ENCODE results near the gene SHD.
A peak's percentile ranks its signal among the peaks of the same experiment; 100 is the strongest.
"Not testable (repeated sequence)": the region's sequence is repeated elsewhere in the genome, so short reads cannot be mapped to it uniquely, and the experiment has no call there.

Gene SHD, protein sequence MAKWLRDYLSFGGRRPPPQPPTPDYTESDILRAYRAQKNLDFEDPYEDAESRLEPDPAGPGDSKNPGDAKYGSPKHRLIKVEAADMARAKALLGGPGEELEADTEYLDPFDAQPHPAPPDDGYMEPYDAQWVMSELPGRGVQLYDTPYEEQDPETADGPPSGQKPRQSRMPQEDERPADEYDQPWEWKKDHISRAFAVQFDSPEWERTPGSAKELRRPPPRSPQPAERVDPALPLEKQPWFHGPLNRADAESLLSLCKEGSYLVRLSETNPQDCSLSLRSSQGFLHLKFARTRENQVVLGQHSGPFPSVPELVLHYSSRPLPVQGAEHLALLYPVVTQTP

DNA sequence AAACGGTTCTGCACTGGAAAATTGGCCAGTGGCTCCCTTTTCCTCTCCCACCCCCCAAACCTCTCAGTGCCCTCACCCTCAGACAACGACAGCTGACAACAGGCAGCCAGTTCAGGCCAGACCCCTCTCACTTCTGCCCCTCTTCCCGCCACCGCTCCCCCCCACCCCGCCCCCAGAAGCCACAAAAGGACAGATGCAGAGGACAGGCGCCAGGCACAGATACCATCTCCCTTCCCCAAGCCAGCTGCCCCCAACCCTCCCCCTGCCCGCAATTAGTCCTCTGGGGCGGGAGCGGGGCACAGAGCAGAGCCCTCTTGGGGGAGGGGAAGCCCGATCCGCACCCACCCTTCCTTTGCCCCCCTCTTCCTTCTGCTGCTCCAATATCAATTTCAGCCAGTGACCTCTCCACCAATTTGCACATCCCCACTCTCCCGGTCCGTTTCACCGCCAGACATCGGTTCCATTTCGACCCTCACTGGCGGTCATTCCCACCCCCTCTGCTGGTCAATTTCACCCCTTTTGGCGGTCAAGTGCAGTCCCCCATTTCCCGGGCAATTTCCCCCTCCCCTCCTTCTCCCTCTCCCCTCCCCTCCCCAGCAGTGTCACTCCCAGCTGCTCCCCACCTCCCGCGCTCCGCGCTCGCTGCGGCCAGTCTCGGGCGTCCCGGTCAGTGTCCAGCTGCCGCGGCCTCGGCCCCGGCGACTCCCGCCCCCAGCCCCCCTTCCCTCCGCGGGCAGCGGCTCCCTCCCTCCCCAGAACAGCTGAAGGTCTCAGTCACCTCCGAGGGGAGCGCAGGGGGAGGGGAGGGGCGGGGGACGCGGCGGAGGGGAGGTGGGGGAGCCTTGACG, at the start of gene SHD:
TSS of gene SHD (plus strand) at position 848 of the 848 bp plus-strand sequence. CDS start 798 bp downstream, outside the sequence.
- DNase-seq: peak; percentile 41

DNA sequence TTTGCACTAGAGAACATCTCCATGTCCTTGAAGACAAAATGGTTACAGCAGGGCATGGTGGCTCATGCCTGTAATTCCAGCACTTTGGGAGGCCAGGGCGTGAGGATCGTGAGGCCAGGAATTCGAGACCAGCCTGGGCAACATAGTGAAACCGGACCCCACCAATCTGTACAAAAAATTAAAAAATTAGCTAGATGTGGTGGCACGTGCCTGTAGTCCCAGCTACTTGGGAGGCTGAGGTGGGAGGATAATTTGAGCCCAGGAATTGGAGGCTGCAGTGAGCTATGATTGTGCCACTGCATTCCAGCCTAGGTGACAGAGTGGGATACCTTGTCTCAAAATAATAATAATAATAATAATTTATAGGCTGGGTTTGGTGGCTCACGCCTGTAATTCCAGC, 48.8 kb upstream of the SHD start:
- not testable (repeated sequence) for DNase-seq

DNA sequence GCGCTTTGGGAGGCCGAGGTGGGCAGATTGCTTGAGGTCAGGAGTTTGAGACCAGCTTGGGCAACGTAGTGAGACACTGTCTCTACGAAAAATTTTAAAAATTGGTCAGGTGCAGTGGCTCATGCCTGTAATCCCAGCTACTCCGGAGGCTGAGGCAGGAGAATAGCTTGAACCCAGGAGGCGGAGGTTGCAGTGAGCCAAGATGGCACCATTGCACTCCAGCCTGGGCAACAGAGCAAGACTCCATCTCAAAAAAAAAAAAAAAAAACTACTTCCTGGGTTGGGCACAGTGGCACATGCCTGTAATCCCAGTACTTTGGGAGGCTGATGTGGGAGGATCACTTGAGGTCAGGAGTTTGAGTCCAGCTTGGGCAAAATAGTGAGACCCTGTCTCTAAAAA, 47.5 kb upstream of the SHD start:
- not testable (repeated sequence) for DNase-seq

DNA sequence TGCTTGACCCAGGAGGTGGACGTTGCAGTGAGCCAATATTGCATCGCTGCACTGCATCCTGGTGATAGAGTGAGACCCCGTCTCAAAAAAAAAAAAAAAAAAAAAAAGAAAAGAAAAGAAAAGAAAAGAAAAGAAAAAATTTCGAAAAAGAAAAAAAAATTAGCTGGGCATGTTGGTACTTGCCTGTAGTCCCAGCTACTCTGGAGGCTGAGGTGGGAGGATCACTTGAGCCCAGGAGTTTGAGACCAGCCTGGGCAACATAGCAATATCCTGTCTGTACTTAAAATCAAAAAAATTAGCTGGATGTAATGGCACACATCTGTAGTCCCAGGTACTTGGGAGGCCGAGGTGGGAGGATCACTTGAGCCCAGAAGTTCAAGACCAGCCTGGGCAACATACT, 46.9 kb upstream of the SHD start:
- not testable (repeated sequence) for DNase-seq

DNA sequence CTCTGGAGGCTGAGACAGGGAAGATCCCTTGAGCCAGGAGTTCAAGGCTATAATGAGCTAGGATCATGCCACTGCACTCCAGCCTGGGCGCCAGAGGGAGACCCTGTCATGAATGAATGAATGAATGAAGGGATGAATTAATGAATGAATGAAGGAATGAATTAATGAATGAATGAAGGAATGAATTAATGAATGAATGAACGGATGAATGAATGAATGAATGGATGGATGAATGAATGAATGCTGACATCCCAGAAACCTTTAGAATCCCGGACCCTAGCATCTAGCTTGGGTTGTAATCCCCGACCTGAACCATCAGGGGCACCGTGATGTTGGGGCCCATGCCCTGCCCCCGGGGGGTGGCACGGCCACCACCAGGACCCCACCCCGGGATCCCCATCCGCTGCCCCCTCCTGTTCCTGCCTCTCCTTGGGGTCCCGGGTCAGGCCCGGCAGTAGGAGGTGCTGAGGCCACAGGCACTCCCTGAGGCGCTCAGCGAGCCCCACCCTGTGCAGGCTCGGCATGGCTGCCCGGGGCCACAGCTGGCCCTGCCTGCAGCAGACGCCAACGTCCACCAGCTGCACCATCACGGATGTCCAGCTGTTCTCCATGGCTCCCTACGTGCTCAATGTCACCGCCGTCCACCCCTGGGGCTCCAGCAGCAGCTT, 46.3 kb upstream of the SHD start:
- no peak for DNase-seq

DNA sequence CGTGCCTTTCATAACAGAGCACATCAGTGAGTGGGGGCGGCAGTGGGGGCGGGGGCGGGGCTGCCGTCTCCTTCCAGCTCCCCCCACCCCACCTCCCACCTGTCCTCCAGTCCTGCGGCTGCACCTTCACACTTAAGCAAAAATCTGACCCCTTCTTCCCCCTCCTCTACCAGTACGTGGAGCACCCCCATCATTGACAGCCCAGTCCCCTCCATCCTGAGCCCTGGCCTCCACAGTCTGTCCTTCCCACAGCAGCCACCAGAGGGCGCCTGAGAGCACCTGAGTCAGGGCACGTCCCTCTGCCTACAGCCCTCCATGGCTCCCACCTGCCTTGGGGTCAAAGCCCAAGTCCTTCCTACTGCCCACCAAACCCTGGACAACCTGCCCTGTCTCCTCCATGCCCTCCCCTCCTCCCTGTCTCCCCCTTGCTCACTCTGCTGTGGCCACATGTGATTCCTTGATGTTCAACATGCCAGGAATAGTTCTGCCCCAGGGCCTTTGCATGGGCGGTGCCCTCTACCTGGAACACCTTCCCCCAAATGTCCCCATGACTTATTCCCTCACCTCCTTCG, 45.7 kb upstream of the SHD start:
- peak; percentile 14 for DNase-seq

DNA sequence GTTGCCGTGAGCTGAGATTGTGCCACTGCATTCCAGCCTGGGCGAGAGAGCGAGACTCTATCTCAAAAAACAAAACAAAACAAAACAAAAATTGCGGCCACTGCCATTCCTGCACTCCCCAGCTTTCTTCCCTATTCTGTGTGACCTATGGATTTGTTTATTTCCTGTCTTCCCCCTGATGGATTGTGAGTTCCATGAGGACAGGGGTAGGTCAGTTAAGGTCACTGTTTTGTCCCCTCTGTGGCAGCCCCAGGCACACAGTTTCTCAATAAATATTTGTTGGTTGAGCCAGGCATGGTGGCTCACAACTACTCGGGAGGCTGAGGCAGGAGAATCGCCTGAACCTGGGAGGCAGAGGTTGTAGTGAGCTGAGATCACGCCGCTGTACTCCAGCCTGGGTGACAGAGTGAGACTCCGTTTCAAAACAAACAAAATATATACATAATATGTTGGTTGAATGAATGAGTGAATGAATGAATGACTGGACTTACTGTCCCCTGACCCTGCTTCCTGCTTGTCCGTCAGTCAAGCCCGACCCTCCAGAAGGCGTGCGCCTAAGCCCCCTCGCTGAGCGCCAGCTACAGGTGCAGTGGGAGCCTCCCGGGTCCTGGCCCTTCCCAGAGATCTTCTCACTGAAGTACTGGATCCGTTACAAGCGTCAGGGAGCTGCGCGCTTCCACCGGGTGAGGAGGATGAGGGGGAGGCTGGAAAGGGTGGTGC, 44.8 kb upstream of the SHD start:
- no peak for DNase-seq

DNA sequence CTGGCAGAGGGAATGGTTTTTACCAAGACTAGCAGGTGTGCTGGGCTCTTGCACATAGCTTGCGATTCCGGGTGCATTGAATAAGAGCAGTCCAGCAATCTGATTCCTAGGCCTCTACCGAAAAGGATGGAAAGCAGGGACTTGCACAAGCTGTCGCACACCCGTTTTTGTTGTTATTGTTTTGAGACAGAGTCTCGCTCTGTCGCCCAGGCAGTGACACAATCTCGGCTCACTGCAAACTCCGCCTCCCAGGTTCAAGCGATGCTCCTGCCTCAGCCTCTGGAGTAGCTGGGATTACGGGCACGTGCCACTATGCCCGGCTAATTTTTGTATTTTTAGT, 44.2 kb upstream of the SHD start:
- no peak for DNase-seq

DNA sequence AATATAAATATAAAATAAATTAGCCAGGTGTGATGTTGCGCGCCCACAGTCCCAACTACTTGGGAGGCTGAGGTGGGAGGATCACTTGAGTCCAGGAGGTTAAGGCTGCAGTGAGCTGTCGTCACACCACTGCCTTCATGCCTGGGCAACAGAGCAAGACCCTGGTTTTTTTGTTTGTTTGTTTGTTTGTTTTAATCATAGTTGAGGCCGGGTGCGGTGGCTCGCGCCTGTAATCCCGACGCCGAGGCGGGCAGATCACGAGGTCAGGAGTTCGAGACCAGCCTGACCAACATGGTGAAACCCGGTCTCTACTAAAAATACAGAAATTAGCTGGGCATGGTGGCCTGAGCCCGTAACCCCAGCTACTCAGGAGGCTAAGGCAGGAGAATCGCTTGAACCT, 41.6 kb upstream of the SHD start:
- not testable (repeated sequence) for DNase-seq

DNA sequence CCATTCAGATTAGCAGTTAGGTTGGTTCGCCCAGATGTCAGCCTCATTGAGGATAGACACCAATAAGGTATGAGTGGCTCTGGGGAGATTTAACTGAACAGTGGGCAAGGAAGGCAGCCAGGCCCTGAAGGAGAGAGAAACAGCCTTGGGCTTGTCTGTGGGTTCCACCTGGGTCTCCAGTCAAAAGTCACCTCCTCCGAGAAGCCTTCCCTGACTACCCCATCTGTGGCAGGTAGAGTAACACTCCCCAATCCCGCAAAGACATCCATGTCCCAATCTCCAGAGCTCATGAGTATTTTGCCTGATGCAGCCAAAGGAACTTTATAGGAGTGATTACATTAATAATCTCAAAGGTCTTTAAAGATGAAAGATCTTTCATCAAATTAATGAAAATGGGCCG, 40.2 kb upstream of the SHD start:
- DNase-seq: no peak

DNA sequence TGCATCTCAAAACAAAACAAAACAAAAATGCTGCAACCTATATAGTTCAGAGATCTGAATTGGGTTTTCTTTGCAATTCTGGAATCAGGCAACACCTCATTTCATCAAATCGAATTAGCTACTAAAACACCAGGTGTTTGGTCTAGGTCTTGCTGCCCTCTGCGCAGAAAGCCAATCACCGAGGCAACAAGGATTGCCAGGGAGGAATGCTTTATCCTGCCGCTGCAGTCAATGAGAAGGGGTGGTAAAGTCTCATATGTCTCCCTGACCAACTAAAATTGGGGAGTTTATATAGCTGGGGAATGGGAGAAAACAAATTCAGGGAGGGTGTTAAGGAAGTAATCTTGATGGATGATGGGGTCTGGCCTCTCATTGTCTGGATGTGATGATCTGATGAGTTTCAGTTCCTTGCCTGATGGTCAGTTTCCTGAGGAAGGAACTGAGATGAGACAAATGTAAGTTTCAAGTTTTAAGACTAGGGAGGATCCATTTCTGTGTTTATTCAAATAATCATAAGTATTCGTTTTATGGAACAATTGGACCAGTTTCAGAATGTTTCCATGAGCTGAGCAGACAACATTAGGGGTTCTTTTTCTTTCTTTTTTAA, 37.1 kb upstream of the SHD start:
- DNase-seq: no peak

DNA sequence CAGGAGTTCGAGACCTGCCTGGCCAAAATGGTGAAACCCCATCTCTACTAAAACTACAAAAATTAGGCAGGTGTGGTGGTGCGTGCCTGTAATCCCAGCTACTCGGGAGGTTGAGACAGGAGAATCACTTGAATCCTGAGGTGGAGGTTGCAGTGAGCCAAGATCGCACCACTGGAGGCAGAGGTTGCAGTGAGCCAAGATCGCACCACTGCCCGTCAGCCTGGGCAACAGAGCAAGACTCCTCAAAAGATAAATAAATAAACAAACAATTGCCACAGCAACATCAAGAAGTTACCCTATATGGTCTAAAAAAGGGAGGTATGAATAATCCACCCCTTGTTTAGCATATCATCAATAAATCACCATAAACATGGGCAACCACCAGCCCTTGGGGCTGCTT, 33.1 kb upstream of the SHD start:
- DNase-seq: not testable (repeated sequence)

DNA sequence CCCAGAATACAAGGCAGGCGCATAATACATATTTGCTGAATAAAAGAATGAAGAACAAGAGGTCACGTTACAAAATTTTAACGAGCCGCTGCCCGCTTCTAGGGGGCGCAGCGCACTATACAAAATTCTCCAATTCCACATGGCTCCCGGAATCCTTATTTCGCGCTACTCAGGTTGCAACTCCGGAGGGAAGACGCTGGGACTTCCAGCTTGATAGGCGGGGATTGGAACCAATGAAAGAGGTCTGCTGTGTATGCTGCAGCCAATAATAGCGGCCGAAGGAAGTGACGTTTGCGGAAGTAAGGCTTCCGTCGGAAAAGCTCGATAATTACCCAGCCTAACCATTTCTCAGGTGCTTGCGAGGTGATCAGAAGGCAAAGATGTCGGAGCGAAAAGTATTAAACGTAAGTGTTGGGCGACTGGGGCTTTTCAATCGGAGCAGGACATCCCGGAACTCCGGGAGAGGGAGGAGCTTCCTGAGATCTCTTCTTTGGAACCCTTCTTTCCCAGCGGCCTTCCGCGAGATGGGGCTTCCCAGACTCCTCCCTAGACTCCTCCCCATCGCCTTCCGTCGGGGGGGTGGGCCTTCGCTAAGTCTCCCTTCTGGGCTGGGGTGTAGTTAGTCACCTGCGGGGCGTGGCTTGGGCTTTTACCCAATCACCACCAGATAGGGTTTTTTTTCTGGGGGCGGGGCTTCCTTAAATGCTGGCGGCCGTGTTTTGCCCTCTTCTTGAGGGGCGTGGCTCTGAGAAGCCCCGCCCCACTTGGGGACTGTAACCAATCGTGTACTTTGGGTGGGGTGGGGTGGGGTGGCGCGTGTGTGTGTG, 32.1 kb upstream of the SHD start, which contains the start of gene YJU2:
TSS of gene YJU2 (plus strand) at position 314 of the 827 bp plus-strand sequence. CDS start at position 381, 67 bp downstream.
- DNase-seq: peak; percentile 99

DNA sequence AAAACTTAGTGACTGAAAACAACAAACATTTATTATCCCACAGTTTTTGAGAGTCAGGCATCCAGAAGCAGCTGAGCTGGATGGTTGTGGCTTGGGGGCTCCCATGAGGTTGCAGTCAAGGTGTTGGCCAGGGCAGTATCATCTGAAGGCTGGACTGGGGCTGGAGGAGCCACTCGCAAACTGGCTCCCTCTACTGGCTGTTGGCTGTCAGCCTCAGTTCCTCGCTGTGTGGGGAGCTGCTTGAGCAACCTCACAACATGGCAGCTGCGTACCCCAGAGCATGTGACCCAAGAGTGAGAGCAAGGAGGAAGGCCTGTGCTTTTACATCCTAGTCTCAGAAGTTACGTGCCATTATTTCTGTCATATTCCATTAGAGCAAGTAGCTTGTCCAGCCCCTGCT, 22.5 kb upstream of the SHD start:
- no peak for DNase-seq

DNA sequence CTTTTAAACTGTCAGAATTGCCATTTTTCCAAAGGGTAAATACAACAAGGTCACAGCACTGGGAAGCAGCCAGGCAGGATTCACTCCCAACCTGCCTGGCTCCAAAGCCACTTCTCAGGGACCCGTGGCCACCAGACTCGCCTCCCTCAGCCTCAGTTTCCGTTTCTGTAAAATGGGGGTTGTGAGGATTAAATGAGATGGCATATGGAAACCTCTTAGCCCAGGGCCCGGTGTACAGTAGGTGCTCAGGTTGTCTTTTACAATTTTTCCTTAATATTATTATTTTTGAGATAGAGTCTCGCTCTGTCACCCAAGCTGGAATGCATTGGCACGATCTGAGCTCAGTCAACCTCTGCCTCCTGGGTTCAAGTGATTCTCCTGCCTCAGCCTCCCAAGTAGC, 22.0 kb upstream of the SHD start:
- DNase-seq: no peak

DNA sequence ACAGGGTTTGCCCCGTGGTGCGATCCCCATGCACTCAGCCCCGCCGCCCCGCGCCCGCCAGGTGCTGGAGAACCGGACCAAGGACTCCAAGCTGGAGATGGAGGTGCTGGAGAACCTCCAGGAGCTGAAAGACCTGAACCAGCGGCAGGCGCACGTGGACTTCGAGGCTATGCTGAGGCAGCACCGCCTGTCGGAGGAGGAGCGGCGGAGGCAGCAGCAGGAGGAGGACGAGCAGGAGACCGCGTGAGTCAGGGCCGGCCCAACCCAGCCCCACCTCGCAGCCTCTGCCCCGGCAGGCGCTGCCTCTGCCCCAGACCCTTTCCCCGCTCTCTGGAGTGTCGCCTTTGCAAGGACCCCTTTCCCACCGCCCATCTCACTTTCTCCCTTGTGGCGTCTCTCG, 20.9 kb upstream of the SHD start:
- no peak for DNase-seq

DNA sequence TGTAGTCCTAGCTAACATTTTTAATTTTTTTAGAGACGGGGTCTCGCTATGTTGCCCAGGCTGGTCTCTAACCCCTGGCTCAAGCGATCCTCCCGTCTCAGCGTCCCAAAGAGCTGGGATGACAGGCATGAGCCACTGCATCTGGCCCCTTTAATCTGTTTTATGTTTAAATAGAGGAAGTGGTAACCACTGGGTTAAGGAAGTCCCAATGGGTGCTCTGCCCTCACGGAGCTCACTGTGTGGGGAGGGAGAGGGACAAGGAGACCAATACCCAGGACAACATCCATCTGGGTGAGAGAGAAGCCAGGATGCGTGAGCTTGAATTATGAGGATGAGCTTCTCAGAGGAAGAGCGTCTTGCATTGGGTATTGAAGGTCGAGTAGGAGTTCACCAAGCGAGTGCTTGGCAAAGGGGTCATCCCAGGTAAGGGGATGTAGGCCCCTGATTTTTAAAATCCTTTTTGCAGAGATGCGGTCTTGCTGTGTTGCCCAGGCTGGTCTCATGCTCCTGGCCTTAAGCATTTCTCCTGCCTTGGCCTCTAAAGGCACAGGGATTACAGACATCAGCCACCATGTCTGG, 18.4 kb upstream of the SHD start:
- no peak for DNase-seq

DNA sequence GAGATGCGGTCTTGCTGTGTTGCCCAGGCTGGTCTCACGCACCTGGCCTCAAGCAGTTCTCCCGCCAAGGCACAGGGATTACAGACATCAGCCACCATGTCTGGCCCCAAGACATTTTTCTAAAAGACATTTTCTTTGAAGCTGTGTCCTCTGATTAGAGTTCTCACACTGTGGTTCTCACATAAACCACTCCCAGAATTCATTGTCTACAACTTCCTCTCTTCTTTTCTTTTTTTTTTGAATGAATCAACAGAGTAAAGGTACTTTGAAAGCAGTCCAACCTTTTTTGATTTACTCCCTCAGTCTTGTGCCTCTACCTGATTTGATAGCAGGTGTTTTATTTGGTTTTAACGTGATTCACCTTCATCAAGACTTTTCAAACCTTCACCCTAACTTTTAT, 14.3 kb upstream of the SHD start:
- DNase-seq: no peak

DNA sequence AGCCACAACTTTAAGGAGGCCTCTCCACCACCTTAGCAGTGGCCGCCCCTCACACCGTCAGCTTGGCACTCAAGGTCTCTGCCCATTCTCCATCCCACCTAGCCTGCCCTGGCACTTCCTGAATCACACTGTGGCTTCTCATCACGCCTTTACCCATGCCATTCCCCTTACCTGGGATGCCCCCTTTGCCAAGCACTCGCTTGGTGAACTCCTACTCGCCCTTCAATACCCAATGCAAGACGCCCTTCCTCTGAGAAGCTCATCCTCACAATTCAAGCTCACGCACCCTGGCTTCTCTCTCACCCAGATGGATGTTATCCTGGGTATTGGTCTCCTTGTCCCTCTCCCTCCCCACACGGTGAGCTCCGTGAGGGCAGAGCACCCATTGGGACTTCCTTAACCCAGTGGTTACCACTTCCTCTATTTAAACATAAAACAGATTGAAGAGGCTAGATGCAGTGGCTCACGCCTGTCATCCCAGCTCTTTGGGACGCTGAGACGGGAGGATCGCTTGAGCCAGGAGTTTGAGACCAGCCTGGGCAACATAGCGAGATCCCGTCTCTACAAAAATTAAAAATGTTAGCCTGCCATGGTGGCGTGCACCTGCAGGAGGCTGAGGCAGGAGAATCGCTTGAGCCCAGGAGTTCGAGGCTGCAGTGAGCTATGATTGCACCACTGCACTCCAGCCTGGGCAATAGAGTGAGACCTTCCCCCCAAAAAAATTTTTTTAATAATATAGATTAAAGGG, 12.6 kb upstream of the SHD start:
- DNase-seq: no peak
